ENCODE results near the gene NELL2.

DNA sequence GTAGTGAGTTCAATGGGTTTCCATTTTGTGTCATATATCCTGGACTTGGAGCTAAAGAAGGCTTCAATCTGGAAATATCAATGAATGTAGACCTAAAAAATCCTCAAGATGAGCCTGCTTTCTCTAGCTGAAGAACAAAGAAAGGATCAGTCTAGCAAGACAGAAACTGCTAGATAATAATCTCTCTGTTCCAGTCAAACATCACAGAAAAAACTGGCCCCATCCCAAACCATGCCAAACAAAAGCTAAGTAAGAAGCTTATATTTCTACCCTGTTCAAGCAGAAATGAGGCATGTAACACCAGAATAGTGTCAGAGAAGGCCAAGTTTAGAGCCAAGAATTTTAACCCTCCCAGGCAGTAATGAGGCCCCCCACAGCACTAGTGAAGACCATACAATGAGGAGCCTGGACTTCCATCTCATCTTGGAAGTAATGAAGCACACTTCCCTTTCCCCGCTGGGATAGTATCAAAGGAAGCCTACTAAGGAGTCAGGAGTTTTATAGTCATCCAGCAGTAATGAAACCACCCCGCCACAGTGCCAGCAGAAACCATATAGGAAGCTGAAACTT, 95.8 kb downstream of the NELL2 start:
- TF ChIP-seq, protein P1, sequence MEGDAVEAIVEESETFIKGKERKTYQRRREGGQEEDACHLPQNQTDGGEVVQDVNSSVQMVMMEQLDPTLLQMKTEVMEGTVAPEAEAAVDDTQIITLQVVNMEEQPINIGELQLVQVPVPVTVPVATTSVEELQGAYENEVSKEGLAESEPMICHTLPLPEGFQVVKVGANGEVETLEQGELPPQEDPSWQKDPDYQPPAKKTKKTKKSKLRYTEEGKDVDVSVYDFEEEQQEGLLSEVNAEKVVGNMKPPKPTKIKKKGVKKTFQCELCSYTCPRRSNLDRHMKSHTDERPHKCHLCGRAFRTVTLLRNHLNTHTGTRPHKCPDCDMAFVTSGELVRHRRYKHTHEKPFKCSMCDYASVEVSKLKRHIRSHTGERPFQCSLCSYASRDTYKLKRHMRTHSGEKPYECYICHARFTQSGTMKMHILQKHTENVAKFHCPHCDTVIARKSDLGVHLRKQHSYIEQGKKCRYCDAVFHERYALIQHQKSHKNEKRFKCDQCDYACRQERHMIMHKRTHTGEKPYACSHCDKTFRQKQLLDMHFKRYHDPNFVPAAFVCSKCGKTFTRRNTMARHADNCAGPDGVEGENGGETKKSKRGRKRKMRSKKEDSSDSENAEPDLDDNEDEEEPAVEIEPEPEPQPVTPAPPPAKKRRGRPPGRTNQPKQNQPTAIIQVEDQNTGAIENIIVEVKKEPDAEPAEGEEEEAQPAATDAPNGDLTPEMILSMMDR (IDR thresholded peaks at IDR 0.05): no peak
- TF ChIP-seq POLR2A (IDR thresholded peaks at IDR 0.05; ENCODE audit: low read depth) (no peak), POLR2AphosphoS5 (IDR thresholded peaks at IDR 0.05) (no peak)

Data from esophagus muscularis mucosa (tissue), 3 donors.